ENCODE results near the gene PRTFDC1. TPM values are rescaled to one million over a fixed set of nuclear protein-coding genes. Genes with fewer than 3 reads are reported as not detected.

PRTFDC1 gene
- total RNA-seq, 1 experiment from 2014 or later: 20.8 TPM

GRCh38 chr10:24882047-24882698 is 70.2 kb downstream of the PRTFDC1 start:
- DNase-seq (ENCODE audit: extremely low read depth, low read depth): no peak

- DNase-seq (ENCODE audit: extremely low read depth, low read depth): no peak
Observed at GRCh38 chr10:24879861-24880260, 72.5 kb downstream of the PRTFDC1 start.

GRCh38 chr10:24874133-24874532 is 78.3 kb downstream of the PRTFDC1 start:
- no peak for DNase-seq (ENCODE audit: extremely low read depth, low read depth)

- DNase-seq (ENCODE audit: extremely low read depth, low read depth): no peak
Observed at GRCh38 chr10:24873281-24873683, 79.1 kb downstream of the PRTFDC1 start.

GRCh38 chr10:24872790-24873182 is 79.6 kb downstream of the PRTFDC1 start:
- DNase-seq (ENCODE audit: extremely low read depth, low read depth): no peak

- DNase-seq (ENCODE audit: extremely low read depth, low read depth): no peak
Observed at GRCh38 chr10:24872049-24872789, 80.2 kb downstream of the PRTFDC1 start.

GRCh38 chr10:24871011-24871935 is 81.1 kb downstream of the PRTFDC1 start:
- no peak for DNase-seq (ENCODE audit: extremely low read depth, low read depth)

GRCh38 chr10:24869354-24870015 is 82.9 kb downstream of the PRTFDC1 start:
- DNase-seq (ENCODE audit: extremely low read depth, low read depth): no peak

GRCh38 chr10:24866604-24867583 is 85.5 kb downstream of the PRTFDC1 start:
- peak; percentile 60 for DNase-seq (ENCODE audit: extremely low read depth, low read depth)

- DNase-seq (ENCODE audit: extremely low read depth, low read depth): no peak
Observed at GRCh38 chr10:24865783-24866182, 86.6 kb downstream of the PRTFDC1 start.

GRCh38 chr10:24862589-24862988 is 89.8 kb downstream of the PRTFDC1 start:
- DNase-seq (ENCODE audit: extremely low read depth, low read depth): no peak

- DNase-seq (ENCODE audit: extremely low read depth, low read depth): peak; percentile 84
Observed at GRCh38 chr10:24858288-24859270, 93.8 kb downstream of the PRTFDC1 start.

GRCh38 chr10:24857031-24857725 is 95.2 kb downstream of the PRTFDC1 start:
- DNase-seq (ENCODE audit: extremely low read depth, low read depth): no peak

- no peak for DNase-seq (ENCODE audit: extremely low read depth, low read depth)
Observed at GRCh38 chr10:24854256-24854655, 98.2 kb downstream of the PRTFDC1 start.

- no peak for DNase-seq (ENCODE audit: extremely low read depth, low read depth)
Observed at GRCh38 chr10:24853661-24854060, 98.7 kb downstream of the PRTFDC1 start.

GRCh38 chr10:24851629-24852028 is 100.8 kb downstream of the PRTFDC1 start:
- no peak for DNase-seq (ENCODE audit: extremely low read depth, low read depth)

GRCh38 chr10:24850727-24851296 is 101.6 kb downstream of the PRTFDC1 start:
- no peak for DNase-seq (ENCODE audit: extremely low read depth, low read depth)

Data from NCI-H460 (cell line).